Skeletal muscle cell (primary cell): Measurements from ENCODE around the gene UBE2D2.
"Not testable (repeated sequence)": the region's sequence is repeated elsewhere in the genome, so short reads cannot be mapped to it uniquely, and the experiment has no call there.

Experiments used
- DNase-seq: peaks from one replicate; pipeline ENCODE4 v3.0.0-alpha.2; 2010; ENCODE audit warnings: low read depth
- H3K4me3 ChIP-seq: 2 replicates; pipeline ENCODE4 v1.5.1; 2011; ENCODE audit warnings: low read depth, mild to moderate bottlenecking, control low read depth, low read length, moderate library complexity

Gene UBE2D2

GRCh38 chr5:139543423-139543991 lies 17.6 kb upstream of the UBE2D2 start:
- no peak overlapping the region for H3K4me3 ChIP-seq
- DNase-seq, result no peak

- H3K4me3 ChIP-seq, DNase-seq: not testable (repeated sequence)
Measured at GRCh38 chr5:139546593-139546992, 14.5 kb upstream of the UBE2D2 start.

- no peak overlapping the region for H3K4me3 ChIP-seq
- DNase-seq, result no peak
Measured at GRCh38 chr5:139549162-139549894, 11.8 kb upstream of the UBE2D2 start.

- not testable (repeated sequence) for DNase-seq
Measured at GRCh38 chr5:139550051-139550872, 10.9 kb upstream of the UBE2D2 start.

GRCh38 chr5:139551191-139551889 lies 9.8 kb upstream of the UBE2D2 start:
- no peak for DNase-seq
- H3K4me3 ChIP-seq, result no peak overlapping the region

More at GRCh38 chr5:139550051-139550872, 10.9 kb upstream of the UBE2D2 start:
- not testable (repeated sequence) for H3K4me3 ChIP-seq

- no peak overlapping the region for H3K4me3 ChIP-seq
- DNase-seq, result no peak
Measured at GRCh38 chr5:139552893-139553575, 8.1 kb upstream of the UBE2D2 start.

- H3K4me3 ChIP-seq, result no peak overlapping the region
- no peak for DNase-seq
Measured at GRCh38 chr5:139554264-139554663, 6.9 kb upstream of the UBE2D2 start.

GRCh38 chr5:139557811-139558210 lies 3.3 kb upstream of the UBE2D2 start:
- no peak for DNase-seq
- H3K4me3 ChIP-seq, result no peak overlapping the region

- no peak for DNase-seq
- peak overlapping the region; percentile 75 for H3K4me3 ChIP-seq
Measured at GRCh38 chr5:139561655-139562451, 714 bp downstream of the UBE2D2 start.

- peak overlapping the region; percentile 75 for H3K4me3 ChIP-seq
- no peak for DNase-seq
Measured at GRCh38 chr5:139562847-139563246, 1.7 kb downstream of the UBE2D2 start.

GRCh38 chr5:139565411-139566305 lies 4.5 kb downstream of the UBE2D2 start:
- H3K4me3 ChIP-seq, result no peak overlapping the region
- no peak for DNase-seq

GRCh38 chr5:139566611-139567010 lies 5.5 kb downstream of the UBE2D2 start:
- DNase-seq, result no peak
- H3K4me3 ChIP-seq, result no peak overlapping the region

- H3K4me3 ChIP-seq, result no peak overlapping the region
- no peak for DNase-seq
Measured at GRCh38 chr5:139569270-139569955, 8.3 kb downstream of the UBE2D2 start.

GRCh38 chr5:139571543-139571942 lies 10.4 kb downstream of the UBE2D2 start:
- DNase-seq, result no peak
- no peak overlapping the region for H3K4me3 ChIP-seq

GRCh38 chr5:139571966-139572365 lies 10.8 kb downstream of the UBE2D2 start:
- DNase-seq, result no peak

GRCh38 chr5:139574641-139575312 lies 13.6 kb downstream of the UBE2D2 start:
- no peak for DNase-seq

More at GRCh38 chr5:139571966-139572365, 10.8 kb downstream of the UBE2D2 start:
- H3K4me3 ChIP-seq, result no peak overlapping the region

GRCh38 chr5:139575313-139575646 lies 14.1 kb downstream of the UBE2D2 start:
- H3K4me3 ChIP-seq, result no peak overlapping the region
- DNase-seq, result no peak

More at GRCh38 chr5:139574641-139575312, 13.6 kb downstream of the UBE2D2 start:
- no peak overlapping the region for H3K4me3 ChIP-seq
